ENCODE results near the gene OR8H3.

- TF ChIP-seq, protein P1, sequence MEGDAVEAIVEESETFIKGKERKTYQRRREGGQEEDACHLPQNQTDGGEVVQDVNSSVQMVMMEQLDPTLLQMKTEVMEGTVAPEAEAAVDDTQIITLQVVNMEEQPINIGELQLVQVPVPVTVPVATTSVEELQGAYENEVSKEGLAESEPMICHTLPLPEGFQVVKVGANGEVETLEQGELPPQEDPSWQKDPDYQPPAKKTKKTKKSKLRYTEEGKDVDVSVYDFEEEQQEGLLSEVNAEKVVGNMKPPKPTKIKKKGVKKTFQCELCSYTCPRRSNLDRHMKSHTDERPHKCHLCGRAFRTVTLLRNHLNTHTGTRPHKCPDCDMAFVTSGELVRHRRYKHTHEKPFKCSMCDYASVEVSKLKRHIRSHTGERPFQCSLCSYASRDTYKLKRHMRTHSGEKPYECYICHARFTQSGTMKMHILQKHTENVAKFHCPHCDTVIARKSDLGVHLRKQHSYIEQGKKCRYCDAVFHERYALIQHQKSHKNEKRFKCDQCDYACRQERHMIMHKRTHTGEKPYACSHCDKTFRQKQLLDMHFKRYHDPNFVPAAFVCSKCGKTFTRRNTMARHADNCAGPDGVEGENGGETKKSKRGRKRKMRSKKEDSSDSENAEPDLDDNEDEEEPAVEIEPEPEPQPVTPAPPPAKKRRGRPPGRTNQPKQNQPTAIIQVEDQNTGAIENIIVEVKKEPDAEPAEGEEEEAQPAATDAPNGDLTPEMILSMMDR (IDR thresholded peaks at IDR 0.05) = no peak
- TF ChIP-seq POLR2A (IDR thresholded peaks at IDR 0.05) = no peak
These were observed 18.0 kb downstream of the OR8H3 start, which contains the start of gene OR8J3 for GRCh38 chr11:56140151-56140661.
